AG04450 (cell line): ENCODE measurements around the gene PPP1R13B. TPM values are rescaled to one million over a fixed set of nuclear protein-coding genes. Genes with fewer than 3 reads are reported as not detected.

ENCODE experiments used
- CTCF ChIA-PET: fragments of 300-600, 350-600 bp; formaldehyde crosslinking; extraction: SDS; loops from one replicate; lab custom pipeline; 2022; ENCODE audit warnings: antibody characterized with exemption, inconsistent platforms; lab: Charles Lee
- POLR2A ChIA-PET: fragments of 350-600 bp; formaldehyde crosslinking; extraction: SDS; loops from one replicate; lab custom pipeline; 2021; ENCODE audit warnings: antibody characterized with exemption, inconsistent platforms; lab: Yijun Ruan, JAX
- DNase-seq: peaks from one replicate; pipeline ENCODE4 v3.0.0-alpha.2; 2011; ENCODE audit warnings: low read depth, low spot score
- H3K27ac ChIP-seq: one replicate; pipeline ENCODE4 v1.5.1; 2012; ENCODE audit warnings: low read depth, low read length, control low read depth
- H3K27me3 ChIP-seq: one replicate; pipeline ENCODE4 v1.6.0; 2012; ENCODE audit warnings: low read length; ENCODE audit not compliant: control insufficient read depth, insufficient read depth
- H3K4me3 ChIP-seq: 2 replicates; pipeline ENCODE4 v1.5.1; 2011; ENCODE audit warnings: mild to moderate bottlenecking, low read depth, low read length, control low read depth
- H3K9me3 ChIP-seq: 2 replicates; pipeline ENCODE4 v1.5.1; 2012; ENCODE audit warnings: low read length; ENCODE audit not compliant: control insufficient read depth, insufficient read depth
- polyA plus RNA-seq: library from polyadenylated mRNA; depleted of rRNA; stranded (reverse); fragments of >200 nt; gene quantifications from 2 replicates; pipeline ENCODE4 v1.2.3, GENCODE V29; 2011
- TF ChIP-seq, protein P1 (sequence below): IDR thresholded peaks from 2 replicates; pipeline ENCODE4 v1.5.1; 2011; ENCODE audit warnings: low read depth, low read length, control low read depth, inconsistent platforms

PPP1R13B gene
- polyA plus RNA-seq, 1 experiment: 0.62 TPM

DNA sequence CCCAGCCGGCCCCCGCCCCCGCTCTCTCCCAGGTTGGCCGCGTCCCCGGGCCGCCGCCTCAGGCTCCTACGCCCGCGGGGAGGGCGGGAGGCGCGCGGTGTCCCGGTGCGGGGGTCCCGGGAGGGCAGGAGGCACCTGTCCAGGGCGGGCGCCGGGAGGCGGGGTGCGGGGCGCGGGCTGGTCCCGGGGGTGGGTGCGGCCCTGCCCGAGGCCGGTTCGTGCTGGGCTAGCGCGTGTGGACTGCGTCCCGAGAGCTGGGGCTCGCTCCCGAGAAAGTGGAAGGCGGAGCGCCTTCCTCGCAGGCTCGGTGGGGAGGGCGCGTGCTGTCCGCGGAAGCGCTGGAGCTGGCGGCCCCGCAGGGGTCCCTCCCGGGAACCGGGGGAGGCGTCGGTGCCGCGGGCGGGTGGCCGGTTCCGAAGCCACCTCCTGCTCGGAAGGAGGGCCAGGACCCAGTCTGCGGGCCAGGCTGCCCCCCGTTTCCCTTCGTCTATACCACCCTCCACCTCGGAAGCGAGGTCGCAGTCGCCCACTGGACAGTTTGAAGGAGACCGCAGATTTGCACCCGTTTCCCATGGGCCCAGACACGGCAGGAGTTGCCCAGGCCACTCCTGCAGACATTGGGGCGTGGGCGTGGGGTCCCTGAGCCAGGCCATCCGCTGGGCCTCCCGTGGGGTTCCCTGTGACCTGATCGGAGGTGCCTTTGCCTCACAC is 131.1 kb downstream of the PPP1R13B start:
- POLR2A ChIA-PET: interaction anchor here (0.5 to 1.0 kb wide), 6 partner anchors 17 to 145 kb away, joined by 3 to 8 read pairs (median 3); no protein-coding TSS in a partner anchor
- H3K27me3 ChIP-seq: no peaks in the 10 kb centered on the region
- TF ChIP-seq, protein P1, sequence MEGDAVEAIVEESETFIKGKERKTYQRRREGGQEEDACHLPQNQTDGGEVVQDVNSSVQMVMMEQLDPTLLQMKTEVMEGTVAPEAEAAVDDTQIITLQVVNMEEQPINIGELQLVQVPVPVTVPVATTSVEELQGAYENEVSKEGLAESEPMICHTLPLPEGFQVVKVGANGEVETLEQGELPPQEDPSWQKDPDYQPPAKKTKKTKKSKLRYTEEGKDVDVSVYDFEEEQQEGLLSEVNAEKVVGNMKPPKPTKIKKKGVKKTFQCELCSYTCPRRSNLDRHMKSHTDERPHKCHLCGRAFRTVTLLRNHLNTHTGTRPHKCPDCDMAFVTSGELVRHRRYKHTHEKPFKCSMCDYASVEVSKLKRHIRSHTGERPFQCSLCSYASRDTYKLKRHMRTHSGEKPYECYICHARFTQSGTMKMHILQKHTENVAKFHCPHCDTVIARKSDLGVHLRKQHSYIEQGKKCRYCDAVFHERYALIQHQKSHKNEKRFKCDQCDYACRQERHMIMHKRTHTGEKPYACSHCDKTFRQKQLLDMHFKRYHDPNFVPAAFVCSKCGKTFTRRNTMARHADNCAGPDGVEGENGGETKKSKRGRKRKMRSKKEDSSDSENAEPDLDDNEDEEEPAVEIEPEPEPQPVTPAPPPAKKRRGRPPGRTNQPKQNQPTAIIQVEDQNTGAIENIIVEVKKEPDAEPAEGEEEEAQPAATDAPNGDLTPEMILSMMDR: no peak
- peak overlapping the region; percentile 80 for H3K4me3 ChIP-seq
- H3K9me3 ChIP-seq: no peaks in the 10 kb centered on the region
- no peak for DNase-seq
- H3K27ac ChIP-seq: peak overlapping the region; percentile 21
- CTCF ChIA-PET: no interaction called here

DNA sequence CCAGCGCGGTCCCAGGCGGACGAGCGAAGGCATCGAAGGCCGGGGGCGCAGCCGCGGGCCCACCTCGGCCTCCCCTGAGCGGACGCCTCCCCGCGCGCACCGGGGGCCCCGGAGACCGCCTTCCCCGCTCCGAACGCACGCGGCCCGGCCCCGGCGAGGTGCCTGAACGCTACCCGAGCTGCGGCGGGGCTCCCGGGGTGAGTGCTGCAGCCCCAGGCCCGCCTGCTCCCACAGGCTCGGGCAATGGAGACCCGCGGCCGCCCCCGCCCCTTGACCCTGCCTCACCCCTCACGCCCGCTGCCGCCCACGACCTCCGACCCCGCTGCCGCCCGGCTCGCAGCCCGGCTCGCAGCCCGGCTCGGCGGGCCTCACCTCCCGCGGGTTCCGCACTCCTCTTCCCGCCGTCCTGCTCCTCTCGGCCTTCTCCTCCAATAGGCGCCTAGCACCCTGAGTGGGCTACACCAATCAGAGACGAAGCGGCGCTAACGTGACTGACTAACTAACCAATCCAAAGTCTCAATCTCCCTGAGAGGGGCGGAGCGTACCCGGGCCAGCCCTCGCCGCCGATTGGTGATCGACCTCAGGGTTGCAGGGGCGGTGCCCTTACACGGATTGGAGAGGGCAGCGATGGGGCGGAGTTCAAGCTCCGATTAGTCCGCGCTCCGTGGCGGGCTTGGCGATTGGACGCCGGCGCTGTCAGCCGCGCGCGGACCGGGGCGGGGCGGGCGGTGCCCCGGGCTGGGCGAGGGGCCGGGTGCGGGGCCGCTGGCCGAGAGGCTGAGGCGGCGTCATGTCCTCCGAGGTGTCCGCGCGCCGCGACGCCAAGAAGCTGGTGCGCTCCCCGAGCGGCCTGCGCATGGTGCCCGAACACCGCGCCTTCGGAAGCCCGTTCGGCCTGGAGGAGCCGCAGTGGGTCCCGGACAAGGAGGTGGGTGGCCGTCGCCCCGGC is 132.0 kb downstream of the PPP1R13B start, which contains the start of the genes XRCC3 and ZFYVE21:
Gene XRCC3 (minus strand): TSS at position 400 of the 949 bp plus-strand sequence. CDS start 4,364 bp downstream, outside the sequence.
Gene ZFYVE21 (plus strand): TSS at position 759 of the 949 bp plus-strand sequence. CDS start 32 bp downstream, at position 791.
- no peaks in the 10 kb centered on the region for H3K9me3 ChIP-seq
- H3K27me3 ChIP-seq: no peaks in the 10 kb centered on the region
- ChIA-PET CTCF (no interaction called here), POLR2A (interaction anchor here (0.5 to 1.0 kb wide), 5 partner anchors 18 to 144 kb away, joined by 3 to 8 read pairs (median 3); no protein-coding TSS in a partner anchor)
- TF ChIP-seq, protein P1: no peak
- peak within 1 kb of the TSS; percentile 80 for H3K4me3 ChIP-seq
- DNase-seq: peak; percentile 99
- H3K27ac ChIP-seq: peak within 1 kb of the TSS; percentile 21

DNA sequence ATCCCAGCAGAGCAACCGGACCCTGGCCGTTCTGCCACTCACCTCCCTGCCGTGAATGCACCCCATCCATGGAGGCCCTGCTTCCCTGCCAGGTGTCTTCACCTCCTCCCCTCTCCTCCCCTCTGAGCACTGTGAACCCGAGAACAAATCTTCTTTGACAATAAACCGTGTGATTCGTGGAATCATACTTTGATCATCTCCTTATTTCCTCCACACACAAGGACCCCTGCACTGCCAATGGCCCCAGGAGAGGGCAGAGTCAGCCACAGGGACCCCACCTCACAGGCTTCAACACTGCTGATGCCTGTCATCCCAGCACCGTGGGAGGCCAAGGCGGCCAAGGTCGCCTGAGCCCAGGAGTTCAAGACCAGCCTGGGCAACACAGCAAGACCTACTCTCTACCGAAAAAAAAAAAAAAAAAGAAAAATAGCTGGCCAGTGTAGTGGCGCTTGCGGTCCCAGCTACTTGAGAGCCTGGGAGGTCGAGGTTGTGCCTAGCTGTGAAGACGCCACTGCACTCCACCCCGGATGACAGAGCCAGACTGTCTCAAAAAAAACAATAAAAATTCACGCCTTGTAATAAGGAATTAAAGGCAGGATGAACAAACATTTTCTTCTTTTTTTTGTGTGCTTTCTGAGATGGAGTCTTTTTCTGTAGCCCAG is 133.2 kb downstream of the PPP1R13B start:
- TF ChIP-seq, protein P1: no peak
- Histone ChIP-seq H3K4me3 (peak overlapping the region; percentile 20; the same call in 1 of the 2 replicates), H3K27ac (no peak overlapping the region), H3K9me3 (no peaks in the 10 kb centered on the region), H3K27me3 (no peaks in the 10 kb centered on the region)
- CTCF ChIA-PET: no interaction called here
- POLR2A ChIA-PET: interaction anchor here (0.6 kb wide), 1 partner anchor 23 kb away, joined by 9 read pairs; no protein-coding TSS in a partner anchor
- no peak for DNase-seq

DNA sequence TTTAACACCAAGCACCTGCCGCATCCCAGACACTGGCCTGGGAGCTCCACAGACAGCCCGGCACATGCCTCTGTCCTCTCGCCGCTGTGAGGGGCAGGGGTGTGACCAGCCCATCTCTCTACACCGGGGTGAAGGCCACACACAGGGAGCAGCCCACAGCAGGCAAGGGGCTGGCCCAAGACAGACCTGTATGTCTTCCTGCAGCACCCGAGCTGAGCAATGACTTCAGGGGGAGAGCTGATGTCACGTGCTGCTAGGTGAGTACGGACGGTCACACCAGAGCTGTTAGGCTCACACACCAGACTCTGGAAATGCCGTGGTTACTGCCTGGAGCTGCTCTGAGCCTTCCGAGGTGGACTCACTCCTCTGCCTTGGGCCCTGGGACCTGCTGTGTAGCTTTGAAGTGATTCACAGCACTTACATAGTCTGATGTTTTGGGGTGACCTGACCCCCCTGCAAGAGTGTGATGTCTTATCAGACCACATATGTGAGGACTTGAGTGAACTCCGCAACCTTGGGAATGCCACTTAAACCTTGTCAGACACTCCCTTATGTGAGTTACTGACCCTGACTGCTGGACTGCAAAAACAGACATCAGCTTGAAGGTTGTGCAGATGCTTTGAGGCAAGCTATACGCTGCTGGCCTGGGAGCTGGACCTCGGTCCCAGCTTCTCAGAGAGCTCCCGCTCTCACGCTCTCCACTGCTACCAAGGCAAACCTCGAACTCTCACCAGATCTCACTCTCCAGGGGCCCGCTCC is 133.9 kb downstream of the PPP1R13B start:
- ChIA-PET CTCF (no interaction called here), POLR2A (interaction anchor here (0.6 kb wide), 1 partner anchor 22 kb away, joined by 9 read pairs; no protein-coding TSS in a partner anchor)
- H3K9me3 ChIP-seq: no peaks in the 10 kb centered on the region
- no peak for DNase-seq
- TF ChIP-seq, protein P1: no peak
- no peak overlapping the region for H3K27ac ChIP-seq
- no peaks in the 10 kb centered on the region for H3K27me3 ChIP-seq
- no peak overlapping the region for H3K4me3 ChIP-seq
